HL-60 (cell line): ENCODE data around the gene HPCA.

ENCODE experiments used
- DNase-seq, 2 experiments: peaks; one replicate each; pipeline ENCODE4 v3.0.0-alpha.2; 2010 to 2020; ENCODE audit warnings: low read depth in 1 of 2, low spot score in 1 of 2
- H3K27ac ChIP-seq: fragments of 250-450 bp; sonication (Bioruptor Pico); replicated peaks from 2 replicates; pipeline ENCODE4 v1.5.1; 2020; ENCODE audit warnings: mild to moderate bottlenecking, moderate library complexity
- H3K27me3 ChIP-seq: fragments of 250-450 bp; sonication (Bioruptor Pico); 2 replicates; pipeline ENCODE4 v1.5.1; 2021; ENCODE audit warnings: mild to moderate bottlenecking, moderate library complexity; ENCODE audit not compliant: insufficient read depth, poor library complexity, severe bottlenecking
- H3K4me3 ChIP-seq: replicated peaks from 2 replicates; pipeline ENCODE4 v1.5.1; 2011; ENCODE audit warnings: mild to moderate bottlenecking, control low read depth, low read length; ENCODE audit not compliant: insufficient read depth
- CTCF ChIP-seq: IDR thresholded peaks from one replicate; pipeline ENCODE4 v1.5.1; 2011; ENCODE audit warnings: low read length, control low read depth, inconsistent platforms; ENCODE audit not compliant: insufficient read depth
- GABPA ChIP-seq: IDR thresholded peaks from 2 replicates; pipeline ENCODE4 v1.6.1; 2012; ENCODE audit warnings: low read depth
- POLR2AphosphoS5 ChIP-seq: IDR thresholded peaks from 2 replicates; pipeline ENCODE4 v1.6.1; 2012; ENCODE audit warnings: low read depth
- REST ChIP-seq: IDR thresholded peaks from 2 replicates; pipeline ENCODE4 v1.6.1; 2012; ENCODE audit warnings: low read depth; ENCODE audit not compliant: insufficient replicate concordance
- SPI1 ChIP-seq: IDR thresholded peaks from 2 replicates; pipeline ENCODE4 v1.6.1; 2012; ENCODE audit warnings: low read depth, mild to moderate bottlenecking, borderline replicate concordance

The HPCA gene

GRCh38 chr1:32910319-32910718, 24.0 kb downstream of the HPCA start:
- Histone ChIP-seq H3K27ac (no peak overlapping the region), H3K4me3 (no peak overlapping the region), H3K27me3 (peaks cover 4% of the 10 kb centered on the region)
- DNase-seq: no peak
- no peak for TF ChIP-seq POLR2AphosphoS5
- no peak for TF ChIP-seq REST
- TF ChIP-seq GABPA: no peak
- TF ChIP-seq CTCF: no peak
- no peak for TF ChIP-seq SPI1

GRCh38 chr1:32915766-32916706, 29.7 kb downstream of the HPCA start:
- TF ChIP-seq POLR2AphosphoS5 (no peak), REST (no peak), SPI1 (no peak), GABPA (no peak), CTCF (no peak)
- DNase-seq: no peak
- Histone ChIP-seq H3K27ac (no peak overlapping the region), H3K4me3 (no peak overlapping the region), H3K27me3 (peaks cover 12% of the 10 kb centered on the region)

- DNase-seq: no peak
- Histone ChIP-seq H3K4me3 (no peak overlapping the region), H3K27ac (no peak overlapping the region), H3K27me3 (peaks cover 12% of the 10 kb centered on the region)
- no peak for TF ChIP-seq CTCF
- TF ChIP-seq GABPA: no peak
- TF ChIP-seq REST: no peak
- no peak for TF ChIP-seq POLR2AphosphoS5
- TF ChIP-seq SPI1: no peak
These were observed 31.2 kb downstream of the HPCA start for GRCh38 chr1:32917521-32917920.
